GM21717 (cell line): ENCODE measurements around the gene HNRNPH3.

Source experiments
- ATAC-seq: cut with Tn5 transposase; IDR thresholded peaks from one replicate; pipeline ENCODE4 v1.9.1; 2021; ENCODE audit warnings: mild to moderate bottlenecking, moderate library complexity; ENCODE audit not compliant: unreplicated experiment

HNRNPH3 gene

GRCh38 chr10:68330852-68331454 is 911 bp upstream of the HNRNPH3 start:
- ATAC-seq, result no peak

- ATAC-seq, result peak; percentile 24
These were observed 594 bp downstream of the HNRNPH3 start, which contains the start of gene PBLD for GRCh38 chr10:68332259-68333057. Gene PBLD (minus strand): TSS chr10:68332928. CDS start chr10:68306844, 26,084 bp downstream.

GRCh38 chr10:68333058-68333395 is 1.2 kb downstream of the HNRNPH3 start:
- no peak for ATAC-seq

- ATAC-seq, result no peak
These were observed 1.9 kb downstream of the HNRNPH3 start for GRCh38 chr10:68333440-68334431.

GRCh38 chr10:68334672-68335467 is 3.0 kb downstream of the HNRNPH3 start:
- no peak for ATAC-seq

GRCh38 chr10:68336754-68337351 is 5.0 kb downstream of the HNRNPH3 start:
- ATAC-seq, result no peak

- no peak for ATAC-seq
These were observed 8.7 kb downstream of the HNRNPH3 start for GRCh38 chr10:68340358-68341080.

- no peak for ATAC-seq
These were observed 11.1 kb downstream of the HNRNPH3 start for GRCh38 chr10:68342909-68343516.

GRCh38 chr10:68345621-68346020 is 13.8 kb downstream of the HNRNPH3 start:
- no peak for ATAC-seq

- ATAC-seq, result no peak
These were observed 14.9 kb downstream of the HNRNPH3 start for GRCh38 chr10:68346774-68347173.

GRCh38 chr10:68348265-68348741 is 16.4 kb downstream of the HNRNPH3 start:
- ATAC-seq, result peak; percentile 46

GRCh38 chr10:68353537-68353936 is 21.7 kb downstream of the HNRNPH3 start:
- ATAC-seq, result no peak

GRCh38 chr10:68359189-68359588 is 27.3 kb downstream of the HNRNPH3 start:
- ATAC-seq, result no peak

- no peak for ATAC-seq
These were observed 30.7 kb downstream of the HNRNPH3 start for GRCh38 chr10:68362590-68362989.

- no peak for ATAC-seq
These were observed 32.4 kb downstream of the HNRNPH3 start for GRCh38 chr10:68364101-68364886.

- ATAC-seq, result no peak
These were observed 33.7 kb downstream of the HNRNPH3 start for GRCh38 chr10:68365611-68366010.

GRCh38 chr10:68366600-68366999 is 34.7 kb downstream of the HNRNPH3 start:
- no peak for ATAC-seq

- ATAC-seq, result no peak
These were observed 35.3 kb downstream of the HNRNPH3 start for GRCh38 chr10:68367121-68367520.
